NOMO-1 treated with dmso at 0.1 percent for 144 hours (cell line): ENCODE measurements around the gene EBLN1.
A peak's percentile ranks its signal among the peaks of the same experiment; 100 is the strongest.
"Not testable (repeated sequence)": the region's sequence is repeated elsewhere in the genome, so short reads cannot be mapped to it uniquely, and the experiment has no call there.

ENCODE experiments used
- DNase-seq: peaks from one replicate; lab custom pipeline; 2025; ENCODE audit not compliant: unreplicated experiment; lab: John Stamatoyannopoulos, UW

The EBLN1 gene

GRCh38 chr10:22228943-22229801 is 11.4 kb upstream of the EBLN1 start:
- DNase-seq = peak; percentile 81

- DNase-seq = no peak
Measured at GRCh38 chr10:22228167-22228938, 10.5 kb upstream of the EBLN1 start.

GRCh38 chr10:22226599-22226998 is 8.8 kb upstream of the EBLN1 start:
- DNase-seq = no peak

GRCh38 chr10:22222236-22223190 is 4.7 kb upstream of the EBLN1 start:
- DNase-seq = no peak

- no peak for DNase-seq
Measured at GRCh38 chr10:22219308-22219707, 1.5 kb upstream of the EBLN1 start.

GRCh38 chr10:22218448-22218847 is 633 bp upstream of the EBLN1 start:
- no peak for DNase-seq

- DNase-seq = not testable (repeated sequence)
Measured at GRCh38 chr10:22217084-22217483, 731 bp downstream of the EBLN1 start.

GRCh38 chr10:22210267-22210666 is 7.5 kb downstream of the EBLN1 start:
- DNase-seq = no peak

- no peak for DNase-seq
Measured at GRCh38 chr10:22193945-22194344, 23.9 kb downstream of the EBLN1 start.

GRCh38 chr10:22185586-22185985 is 32.2 kb downstream of the EBLN1 start:
- DNase-seq = no peak

GRCh38 chr10:22183771-22184461 is 33.9 kb downstream of the EBLN1 start:
- DNase-seq = no peak

GRCh38 chr10:22180724-22181123 is 37.1 kb downstream of the EBLN1 start:
- no peak for DNase-seq

- no peak for DNase-seq
Measured at GRCh38 chr10:22174442-22174841, 43.4 kb downstream of the EBLN1 start.

GRCh38 chr10:22171131-22171530 is 46.7 kb downstream of the EBLN1 start:
- DNase-seq = no peak

GRCh38 chr10:22170582-22170981 is 47.2 kb downstream of the EBLN1 start:
- DNase-seq = no peak

GRCh38 chr10:22159979-22160378 is 57.8 kb downstream of the EBLN1 start:
- no peak for DNase-seq

GRCh38 chr10:22159180-22159579 is 58.6 kb downstream of the EBLN1 start:
- DNase-seq = no peak
